Endothelial cell of umbilical vein (primary cell): ENCODE data around the gene INPP5A. TPM values are rescaled to one million over a fixed set of nuclear protein-coding genes. Genes with fewer than 3 reads are reported as not detected.

Experiments used
- BruUV-seq: library from RNA; stranded (reverse); fragments of 400-500 nt; replicated peaks from 2 replicates; lab custom pipeline; 2021; lab: Mats Ljungman, UMichigan
- CTCF ChIA-PET: fragments of 300-600, 350-600 bp; sonication (Branson Sonifier 250); formaldehyde crosslinking; loops from one replicate; lab custom pipeline; 2021; ENCODE audit warnings: antibody characterized with exemption, inconsistent platforms; lab: Charles Lee
- POLR2A ChIA-PET: fragments of 300-600, 350-600 bp; sonication (Branson Sonifier 250); formaldehyde crosslinking; loops from one replicate; lab custom pipeline; 2021; ENCODE audit warnings: antibody characterized with exemption, inconsistent platforms; lab: Charles Lee
- DNase-seq: peaks from one replicate; pipeline ENCODE4 v3.0.0-alpha.2; 2011; ENCODE audit warnings: low read depth, low spot score
- FAIRE-seq: peaks from 2 replicates; lab custom pipeline; 2011; peaks lifted over from hg19 to GRCh38; lab: Jason Lieb, UNC
- H2AFZ ChIP-seq: 2 replicates; pipeline ENCODE4 v1.6.0; 2012; ENCODE audit warnings: low read depth, low read length, control low read depth, inconsistent platforms
- H3K27ac ChIP-seq: 2 replicates; pipeline ENCODE4 v1.5.1; 2011; ENCODE audit warnings: low read depth, mild to moderate bottlenecking, control low read depth, low read length, moderate library complexity; ENCODE audit not compliant: insufficient read depth
- H3K27me3 ChIP-seq, 2 experiments: 2 replicates each; pipeline versions ENCODE4 v1.6.0 to v1.6.1; 2011; ENCODE audit warnings: low read length in 2 of 2, mixed read lengths in 1 of 2; ENCODE audit not compliant: control insufficient read depth in 2 of 2, insufficient read depth in 2 of 2
- H3K36me3 ChIP-seq, 2 experiments: 2 replicates in 1 of 2; 3 replicates in 1 of 2; pipeline ENCODE4 v1.5.1; 2011; ENCODE audit warnings: low read length in 2 of 2, mild to moderate bottlenecking in 1 of 2, moderate library complexity in 1 of 2; ENCODE audit not compliant: control insufficient read depth in 2 of 2, insufficient read depth in 2 of 2; ENCODE audit errors: extremely low read depth in 1 of 2
- H3K4me1 ChIP-seq: 3 replicates; pipeline ENCODE4 v1.5.1; 2011; ENCODE audit warnings: mild to moderate bottlenecking, low read length; ENCODE audit not compliant: control insufficient read depth, insufficient read depth; ENCODE audit errors: extremely low read depth
- H3K4me2 ChIP-seq: 2 replicates; pipeline ENCODE4 v1.6.1; 2011; ENCODE audit warnings: low read length, control low read depth, mixed read lengths; ENCODE audit not compliant: insufficient read depth
- H3K4me3 ChIP-seq, 3 experiments: fragments of 200-600 bp in 1 of 3; sonication (generic), shearing (Covaris generic) in 1 of 3; replicated peaks in 1 of 3; 2 replicates each; pipeline ENCODE4 v1.5.1; 2011 to 2016; ENCODE audit warnings: control low read depth in 3 of 3, low read length in 3 of 3, mild to moderate bottlenecking in 2 of 3, inconsistent platforms in 1 of 3, low read depth in 1 of 3, moderate library complexity in 1 of 3; ENCODE audit not compliant: insufficient read depth in 1 of 3
- H3K79me2 ChIP-seq: 2 replicates; pipeline ENCODE4 v1.6.0; 2012; ENCODE audit warnings: low read length, inconsistent platforms; ENCODE audit not compliant: control insufficient read depth, insufficient read depth
- H3K9ac ChIP-seq: replicated peaks from 2 replicates; pipeline ENCODE3; 2011; ENCODE audit warnings: low read length, control low read depth; ENCODE audit not compliant: insufficient read depth; ENCODE audit errors: extremely low read depth
- H3K9me1 ChIP-seq: replicated peaks from 3 replicates; pipeline ENCODE4 v1.6.0; 2011; ENCODE audit warnings: mild to moderate bottlenecking, low read length; ENCODE audit not compliant: control insufficient read depth, insufficient read depth; ENCODE audit errors: extremely low read depth
- H3K9me3 ChIP-seq: replicated peaks from 2 replicates; pipeline ENCODE4 v1.5.1; 2012; ENCODE audit warnings: low read length, inconsistent platforms; ENCODE audit not compliant: control insufficient read depth, insufficient read depth
- H4K20me1 ChIP-seq: replicated peaks from 2 replicates; pipeline ENCODE3; 2011; ENCODE audit warnings: mild to moderate bottlenecking, low read length; ENCODE audit not compliant: control insufficient read depth, insufficient read depth; ENCODE audit errors: extremely low read depth
- CTCF ChIP-seq, 2 donors: IDR thresholded peaks; 1 replicate in 1 of 2; 2 replicates in 1 of 2; pipeline ENCODE4 v1.5.1; 2011; ENCODE audit warnings: low read length in 2 of 2, mild to moderate bottlenecking in 2 of 2, moderate library complexity in 2 of 2, control low read depth in 1 of 2, inconsistent platforms in 1 of 2, low read depth in 1 of 2; ENCODE audit not compliant: insufficient read depth in 1 of 2; ENCODE audit errors: extremely low read depth in 1 of 2
- EZH2 ChIP-seq: IDR thresholded peaks from 2 replicates; pipeline ENCODE4 v1.6.1; 2012; ENCODE audit warnings: borderline replicate concordance, low read depth, mild to moderate bottlenecking, moderate library complexity, low read length, inconsistent platforms; ENCODE audit not compliant: severe bottlenecking
- FOS ChIP-seq: IDR thresholded peaks from 2 replicates; pipeline ENCODE4 v1.6.1; 2011; ENCODE audit warnings: mild to moderate bottlenecking, low read length, moderate library complexity, borderline replicate concordance; ENCODE audit not compliant: insufficient read depth
- GATA2 ChIP-seq: IDR thresholded peaks from 2 replicates; pipeline ENCODE4 v1.7.0; 2011; ENCODE audit warnings: low read depth, mild to moderate bottlenecking, moderate library complexity, mixed read lengths, low read length; ENCODE audit not compliant: insufficient read length, insufficient read depth
- JUN ChIP-seq: IDR thresholded peaks from 2 replicates; pipeline ENCODE4 v1.6.1; 2011; ENCODE audit warnings: borderline replicate concordance, low read depth; ENCODE audit not compliant: insufficient read length, insufficient read depth
- MAX ChIP-seq: IDR thresholded peaks from 2 replicates; pipeline ENCODE4 v1.6.1; 2011; ENCODE audit not compliant: insufficient read depth, insufficient read length
- MYC ChIP-seq: IDR thresholded peaks from one replicate; pipeline ENCODE4 v1.6.1; 2011; ENCODE audit warnings: mild to moderate bottlenecking, low read depth, low read length
- POLR2A ChIP-seq: IDR thresholded peaks from 2 replicates; pipeline ENCODE4 v1.6.1; 2012; ENCODE audit warnings: low read depth, mild to moderate bottlenecking, control low read depth, low read length
- POLR2AphosphoS5 ChIP-seq: IDR thresholded peaks from 2 replicates; pipeline ENCODE4 v1.6.1; 2012; ENCODE audit warnings: low read depth, mild to moderate bottlenecking, control low read depth, low read length, moderate library complexity; ENCODE audit not compliant: insufficient read depth
- dilution Hi-C: fragments of 300-500 bp; cut with MboI; formaldehyde crosslinking; loops from one replicate; pipeline ENCODE4 v1.15.0; 2019; ENCODE audit warnings: low sequenced_read_pairs; ENCODE audit not compliant: extremely low pct_ligation_motif_present
- intact Hi-C: fragments of 100-400 bp; cut with micrococcal nuclease; formaldehyde crosslinking; loops from one replicate; pipeline ENCODE4 v1.10.0; 2022
- polyA plus RNA-seq, 4 experiments: library from polyadenylated mRNA; depleted of rRNA in 3 of 4; stranded (reverse) in 3 of 4; unstranded in 1 of 4; fragments of >200 nt; gene quantifications; 2 replicates each; pipeline versions ENCODE4 v1.2.1 to v1.2.3, GENCODE V29; 2011 to 2012; ENCODE audit warnings: missing spikeins in 1 of 4
- total RNA-seq: library from RNA; stranded (reverse); gene quantifications from 2 replicates; pipeline ENCODE4 v1.2.3, GENCODE V29; 2021

INPP5A gene
- total and polyA plus RNA-seq, 2 donors (not counting 3 experiments of a cell fraction or from before 2014, with no cell fraction given), result 22.9 to 33.2 TPM

- BruUV-seq, result no TSS peak
- dilution Hi-C loops, result no loop called here
Measured at GRCh38 chr10:132802048-132802447, 264.5 kb downstream of the INPP5A start.

GRCh38 chr10:132802694-132803320, 265.2 kb downstream of the INPP5A start:
- no peak for DNase-seq
- POLR2A ChIA-PET, result interaction anchor here (0.6 kb wide), 1 partner anchor 235 kb away, joined by 4 read pairs; no protein-coding TSS in a partner anchor
- FAIRE-seq, result no peak
- dilution Hi-C loops (no loop called here), intact Hi-C loops (no loop called here)
- H3K79me2 ChIP-seq, result no peaks in the 10 kb centered on the region
- no peak overlapping the region for H3K4me3 ChIP-seq
- H3K36me3 ChIP-seq, result no peaks in the 10 kb centered on the region
- TF ChIP-seq POLR2AphosphoS5 (no peak), EZH2 (no peak), MAX (no peak), POLR2A (no peak), MYC (no peak), JUN (no peak), CTCF (IDR thresholded peaks at IDR 0.05; ENCODE audit: extremely low read depth in 1 of 2, insufficient read depth in 1 of 2, low read depth in 1 of 2, low read length in 2 of 2) (no peak), GATA2 (no peak), FOS (no peak)
- no peak overlapping the region for H3K9ac ChIP-seq
- no peak overlapping the region for H3K27ac ChIP-seq
- BruUV-seq, result no TSS peak
- CTCF ChIA-PET, result no interaction called here
- no peaks in the 10 kb centered on the region for H3K27me3 ChIP-seq
- H2AFZ ChIP-seq, result no peak overlapping the region
- no peaks in the 10 kb centered on the region for H3K9me1 ChIP-seq
- H4K20me1 ChIP-seq, result no peaks in the 10 kb centered on the region
- no peak overlapping the region for H3K4me2 ChIP-seq
- no peaks in the 10 kb centered on the region for H3K4me1 ChIP-seq
- H3K9me3 ChIP-seq, result no peaks in the 10 kb centered on the region

More at GRCh38 chr10:132802048-132802447, 264.5 kb downstream of the INPP5A start:
- CTCF ChIA-PET, result no interaction called here
- no peak overlapping the region for H3K27ac ChIP-seq
- H3K9me1 ChIP-seq, result no peaks in the 10 kb centered on the region
- no peaks in the 10 kb centered on the region for H3K4me1 ChIP-seq
- H3K36me3 ChIP-seq, result no peaks in the 10 kb centered on the region
- no peaks in the 10 kb centered on the region for H3K79me2 ChIP-seq
- H3K4me3 ChIP-seq, result no peak overlapping the region
- TF ChIP-seq POLR2A, result no peak
- TF ChIP-seq MAX, result no peak
- intact Hi-C loops, result no loop called here
- no peak overlapping the region for H3K4me2 ChIP-seq
- POLR2A ChIA-PET, result interaction anchor here (0.6 kb wide), 1 partner anchor 236 kb away, joined by 4 read pairs; no protein-coding TSS in a partner anchor
- no peak overlapping the region for H2AFZ ChIP-seq
- no peaks in the 10 kb centered on the region for H3K27me3 ChIP-seq
- no peaks in the 10 kb centered on the region for H4K20me1 ChIP-seq
- no peak for DNase-seq
- H3K9ac ChIP-seq, result no peak overlapping the region
- no peaks in the 10 kb centered on the region for H3K9me3 ChIP-seq
- FAIRE-seq, result no peak
